Erythroblast (primary cell): Measurements from ENCODE around the gene PRKD1.

Experiments used
- GATA1 ChIP-seq: IDR thresholded peaks from 2 replicates; pipeline ENCODE4 v1.6.1; 2011; ENCODE audit warnings: low read depth, mild to moderate bottlenecking, control low read depth, low read length, moderate library complexity
- POLR2A ChIP-seq: IDR thresholded peaks from 2 replicates; pipeline ENCODE4 v1.6.1; 2011; ENCODE audit warnings: mild to moderate bottlenecking, low read length

DNA sequence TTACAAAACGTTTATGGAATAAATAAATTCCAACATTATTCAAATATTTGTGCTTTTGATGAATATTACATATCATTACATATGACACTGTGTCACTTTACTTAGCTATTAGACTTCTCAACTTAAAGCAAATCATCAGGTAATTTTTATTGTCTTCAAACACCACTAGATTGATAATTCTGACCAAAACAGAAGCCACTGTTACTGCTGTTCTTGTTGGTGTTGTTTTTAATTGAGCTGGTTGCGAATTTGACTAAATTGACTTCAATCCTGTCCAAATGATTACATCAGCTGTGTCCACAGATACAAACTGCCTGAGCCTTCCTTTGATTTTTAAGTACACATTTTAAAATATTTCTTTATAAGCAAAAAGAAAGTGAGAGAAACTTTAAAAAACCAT is 29.2 kb downstream of the PRKD1 start:
- TF ChIP-seq POLR2A = no peak
- no peak for TF ChIP-seq GATA1
